ENCODE results near the gene IGSF6.

DNA sequence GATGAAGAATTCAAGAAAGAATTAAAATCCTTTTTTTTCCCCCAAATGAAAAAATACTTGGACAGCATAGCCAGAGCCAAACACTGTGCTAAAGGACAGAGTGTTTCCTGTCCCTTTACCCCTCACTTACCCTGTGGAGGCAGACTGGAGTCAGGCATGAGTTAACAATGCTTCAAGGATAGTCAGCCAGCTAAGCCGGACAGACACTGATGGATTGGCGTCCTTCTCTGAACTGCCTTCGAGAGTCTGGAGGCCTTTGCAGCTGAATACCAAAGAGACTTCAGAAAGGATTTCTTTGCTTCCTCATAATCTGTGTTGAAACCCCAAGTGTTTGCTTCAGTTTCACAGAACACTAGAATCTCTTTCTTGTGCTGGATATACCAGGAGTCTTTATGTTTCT, 48.5 kb downstream of the IGSF6 start:
- TF ChIP-seq EZH2phosphoT487 (IDR thresholded peaks at IDR 0.05; ENCODE audit: borderline replicate concordance, low read depth, low read length), result no peak
- TF ChIP-seq, protein P1, sequence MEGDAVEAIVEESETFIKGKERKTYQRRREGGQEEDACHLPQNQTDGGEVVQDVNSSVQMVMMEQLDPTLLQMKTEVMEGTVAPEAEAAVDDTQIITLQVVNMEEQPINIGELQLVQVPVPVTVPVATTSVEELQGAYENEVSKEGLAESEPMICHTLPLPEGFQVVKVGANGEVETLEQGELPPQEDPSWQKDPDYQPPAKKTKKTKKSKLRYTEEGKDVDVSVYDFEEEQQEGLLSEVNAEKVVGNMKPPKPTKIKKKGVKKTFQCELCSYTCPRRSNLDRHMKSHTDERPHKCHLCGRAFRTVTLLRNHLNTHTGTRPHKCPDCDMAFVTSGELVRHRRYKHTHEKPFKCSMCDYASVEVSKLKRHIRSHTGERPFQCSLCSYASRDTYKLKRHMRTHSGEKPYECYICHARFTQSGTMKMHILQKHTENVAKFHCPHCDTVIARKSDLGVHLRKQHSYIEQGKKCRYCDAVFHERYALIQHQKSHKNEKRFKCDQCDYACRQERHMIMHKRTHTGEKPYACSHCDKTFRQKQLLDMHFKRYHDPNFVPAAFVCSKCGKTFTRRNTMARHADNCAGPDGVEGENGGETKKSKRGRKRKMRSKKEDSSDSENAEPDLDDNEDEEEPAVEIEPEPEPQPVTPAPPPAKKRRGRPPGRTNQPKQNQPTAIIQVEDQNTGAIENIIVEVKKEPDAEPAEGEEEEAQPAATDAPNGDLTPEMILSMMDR (conservative IDR thresholded peaks at IDR 0.05; ENCODE audit: low read length), result no peak

Data from OCI-LY7 (cell line).